DND-41 (cell line): ENCODE results near the gene BCL2A1.
A peak's percentile ranks its signal among the peaks of the same experiment; 100 is the strongest.

Experiments used
- ATAC-seq: fragments of 200-7000 bp; cut with Tn5 transposase; 3 replicates; pipeline ENCODE4 v1.9.1; 2021; ENCODE audit warnings: low read depth; ENCODE audit not compliant: insufficient read depth
- DNase-seq: peaks from one replicate; pipeline ENCODE4 v3.0.0-alpha.2; 2020
- H2AFZ ChIP-seq: 2 replicates; pipeline ENCODE4 v1.6.0; 2012; ENCODE audit warnings: low read depth, low read length
- H3K27ac ChIP-seq: 2 replicates; pipeline ENCODE4 v1.5.1; 2012; ENCODE audit warnings: low read length, inconsistent platforms
- H3K27me3 ChIP-seq: fragments of 200-600 bp; sonication (generic); 2 replicates; pipeline ENCODE4 v1.6.0; 2012; ENCODE audit warnings: low read length, mild to moderate bottlenecking, inconsistent platforms; ENCODE audit not compliant: insufficient read depth, poor library complexity
- H3K36me3 ChIP-seq: 2 replicates; pipeline ENCODE4 v1.5.1; 2012; ENCODE audit warnings: low read length, inconsistent platforms; ENCODE audit not compliant: insufficient read depth
- H3K4me1 ChIP-seq: 2 replicates; pipeline ENCODE4 v1.5.1; 2012; ENCODE audit warnings: mild to moderate bottlenecking, low read length; ENCODE audit not compliant: insufficient read depth
- H3K4me2 ChIP-seq: 2 replicates; pipeline ENCODE4 v1.6.0; 2012; ENCODE audit warnings: mild to moderate bottlenecking, moderate library complexity, low read length, inconsistent platforms; ENCODE audit not compliant: insufficient read depth
- H3K4me3 ChIP-seq, 2 experiments: fragments of 200-600 bp in 1 of 2; shearing (Covaris generic) in 1 of 2; 2 replicates each; pipeline ENCODE4 v1.5.1; 2012 to 2016; ENCODE audit warnings: inconsistent platforms in 2 of 2, low read length in 2 of 2, mild to moderate bottlenecking in 2 of 2, low read depth in 1 of 2, moderate library complexity in 1 of 2
- H3K79me2 ChIP-seq: 2 replicates; pipeline ENCODE4 v1.6.0; 2012; ENCODE audit warnings: low read length, inconsistent platforms; ENCODE audit not compliant: insufficient read depth
- H3K9ac ChIP-seq: 2 replicates; pipeline ENCODE4 v1.6.0; 2012; ENCODE audit warnings: low read depth, mild to moderate bottlenecking, inconsistent platforms, low read length, moderate library complexity
- H3K9me3 ChIP-seq: 2 replicates; pipeline ENCODE4 v1.5.1; 2012; ENCODE audit warnings: low read length, moderate library complexity, mild to moderate bottlenecking, inconsistent platforms; ENCODE audit not compliant: insufficient read depth, severe bottlenecking
- H4K20me1 ChIP-seq: 2 replicates; pipeline ENCODE4 v1.6.0; 2012; ENCODE audit warnings: low read length; ENCODE audit not compliant: insufficient read depth
- EZH2 ChIP-seq: IDR thresholded peaks from 3 replicates; pipeline ENCODE4 v1.6.1; 2012; ENCODE audit warnings: borderline replicate concordance, low read depth, mild to moderate bottlenecking, moderate library complexity, low read length, inconsistent platforms; ENCODE audit not compliant: severe bottlenecking
- TF ChIP-seq, protein P1 (sequence below): IDR thresholded peaks from 2 replicates; pipeline ENCODE4 v1.5.1; 2012; ENCODE audit warnings: borderline replicate concordance, low read length, moderate library complexity, mild to moderate bottlenecking; ENCODE audit not compliant: poor library complexity, severe bottlenecking; ENCODE audit errors: extremely low read depth

Gene BCL2A1

DNA sequence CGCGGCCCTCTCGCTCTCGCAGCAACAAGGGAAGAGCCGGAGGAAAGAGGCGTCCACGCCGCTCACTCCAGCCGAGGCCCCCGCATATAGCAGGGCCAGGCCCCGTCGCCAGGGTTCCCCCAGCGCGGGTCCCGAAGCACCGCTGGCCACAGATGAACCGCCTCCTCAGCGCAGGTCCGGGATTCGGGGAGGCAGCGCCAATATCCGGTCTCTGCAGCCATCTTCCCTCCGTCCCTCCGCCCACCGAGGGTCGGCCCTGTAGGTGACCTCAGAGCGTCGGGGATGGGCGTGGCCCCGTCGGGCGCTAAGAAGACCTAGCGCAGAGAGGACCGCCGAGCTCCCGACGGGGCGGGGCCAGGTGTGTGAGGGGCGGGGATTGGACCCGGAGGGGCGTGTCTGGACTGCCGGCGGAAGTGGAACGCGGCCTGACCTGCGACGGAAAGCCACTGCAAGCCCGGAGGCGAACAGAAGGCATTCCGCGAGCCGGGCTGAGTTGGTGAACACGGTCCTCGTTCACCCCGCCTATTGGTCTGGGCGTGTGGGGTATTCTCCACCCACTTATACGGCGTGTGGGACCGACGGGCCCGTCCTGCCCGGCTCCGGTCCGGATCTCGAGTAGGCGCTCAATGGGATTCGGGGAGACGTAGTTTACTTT is 47.4 kb downstream of the BCL2A1 start:
- H3K9me3 ChIP-seq, result peaks cover 27% of the 10 kb centered on the region
- H3K4me3 ChIP-seq, result peak overlapping the region; percentile 79; a peak in 3 of 4 replicates
- no peaks in the 10 kb centered on the region for H3K27me3 ChIP-seq
- peak overlapping the region; percentile 93 for H2AFZ ChIP-seq
- H3K27ac ChIP-seq, result peak overlapping the region; percentile 85
- DNase-seq, result peak; percentile 97
- peak overlapping the region; percentile 88 for H3K4me2 ChIP-seq
- H3K4me1 ChIP-seq, result peaks cover 17% of the 10 kb centered on the region
- peak overlapping the region; percentile 88 for H3K9ac ChIP-seq
- H4K20me1 ChIP-seq, result no peaks in the 10 kb centered on the region
- peak; percentile 91 for ATAC-seq
- peaks cover 29% of the 10 kb centered on the region for H3K79me2 ChIP-seq
- H3K36me3 ChIP-seq, result peaks cover 31% of the 10 kb centered on the region
- TF ChIP-seq, protein P1, sequence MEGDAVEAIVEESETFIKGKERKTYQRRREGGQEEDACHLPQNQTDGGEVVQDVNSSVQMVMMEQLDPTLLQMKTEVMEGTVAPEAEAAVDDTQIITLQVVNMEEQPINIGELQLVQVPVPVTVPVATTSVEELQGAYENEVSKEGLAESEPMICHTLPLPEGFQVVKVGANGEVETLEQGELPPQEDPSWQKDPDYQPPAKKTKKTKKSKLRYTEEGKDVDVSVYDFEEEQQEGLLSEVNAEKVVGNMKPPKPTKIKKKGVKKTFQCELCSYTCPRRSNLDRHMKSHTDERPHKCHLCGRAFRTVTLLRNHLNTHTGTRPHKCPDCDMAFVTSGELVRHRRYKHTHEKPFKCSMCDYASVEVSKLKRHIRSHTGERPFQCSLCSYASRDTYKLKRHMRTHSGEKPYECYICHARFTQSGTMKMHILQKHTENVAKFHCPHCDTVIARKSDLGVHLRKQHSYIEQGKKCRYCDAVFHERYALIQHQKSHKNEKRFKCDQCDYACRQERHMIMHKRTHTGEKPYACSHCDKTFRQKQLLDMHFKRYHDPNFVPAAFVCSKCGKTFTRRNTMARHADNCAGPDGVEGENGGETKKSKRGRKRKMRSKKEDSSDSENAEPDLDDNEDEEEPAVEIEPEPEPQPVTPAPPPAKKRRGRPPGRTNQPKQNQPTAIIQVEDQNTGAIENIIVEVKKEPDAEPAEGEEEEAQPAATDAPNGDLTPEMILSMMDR, result no peak
- no peak for TF ChIP-seq EZH2

DNA sequence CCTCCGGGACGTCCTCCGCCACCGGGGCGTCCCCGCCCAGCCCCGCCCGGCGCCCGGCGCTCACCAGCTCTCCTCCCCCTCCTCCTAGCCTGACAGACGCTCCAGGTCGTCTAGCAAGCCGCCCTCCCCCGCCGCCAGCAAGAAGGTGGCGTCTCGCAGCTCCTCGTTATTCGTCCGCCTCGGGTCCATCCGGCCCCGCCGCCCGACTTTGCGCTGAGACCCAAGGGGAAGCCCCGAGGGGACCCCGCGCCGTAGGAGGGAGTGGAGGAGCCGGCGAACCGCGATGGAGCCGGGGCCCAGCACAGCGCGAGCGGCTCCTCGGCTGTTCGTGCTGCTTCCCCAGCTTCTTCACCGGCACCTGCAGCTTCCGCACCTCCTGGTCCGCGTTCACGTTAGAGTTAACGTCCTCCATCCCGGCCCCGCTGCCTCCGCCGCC is 47.9 kb downstream of the BCL2A1 start:
- Histone ChIP-seq H3K27ac (peak overlapping the region; percentile 82), H2AFZ (peak overlapping the region; percentile 93), H3K9me3 (peaks cover 27% of the 10 kb centered on the region), H3K27me3 (no peaks in the 10 kb centered on the region), H4K20me1 (no peaks in the 10 kb centered on the region), H3K4me3 (peak overlapping the region; percentile 79; a peak in 3 of 4 replicates), H3K36me3 (peaks cover 31% of the 10 kb centered on the region), H3K4me1 (peaks cover 17% of the 10 kb centered on the region), H3K79me2 (peaks cover 29% of the 10 kb centered on the region), H3K9ac (peak overlapping the region; percentile 88), H3K4me2 (peak overlapping the region; percentile 88)
- TF ChIP-seq EZH2, result no peak
- ATAC-seq (peak; percentile 58), DNase-seq (peak; percentile 69)

DNA sequence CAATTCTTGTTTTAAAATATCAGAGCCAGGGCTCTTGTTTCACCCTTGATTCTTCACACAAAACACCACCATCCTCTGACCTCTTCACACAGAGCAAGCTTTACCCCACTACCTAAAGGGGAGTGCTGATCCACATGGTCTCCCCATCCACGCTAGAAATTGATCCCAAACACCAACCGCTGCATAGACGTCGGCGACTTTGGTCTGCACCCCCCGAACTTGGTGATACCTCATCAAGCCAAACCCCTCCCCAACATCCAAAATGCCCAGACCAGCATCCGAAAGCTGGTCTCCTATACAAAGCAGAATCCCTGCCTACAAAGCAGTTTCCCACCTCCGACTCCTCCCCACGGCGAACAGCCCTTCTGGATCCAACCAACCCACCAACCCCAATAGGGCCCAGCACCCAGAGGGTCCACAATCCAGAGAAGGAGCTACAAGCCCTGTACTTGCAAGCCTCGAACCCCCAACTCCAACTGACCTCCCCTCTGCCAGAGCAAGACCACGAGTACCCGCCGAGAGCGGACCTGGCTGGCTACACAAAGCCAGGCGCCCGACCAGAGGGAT is 48.4 kb downstream of the BCL2A1 start:
- Histone ChIP-seq H3K4me3 (peak overlapping the region; percentile 79; a peak in 3 of 4 replicates), H3K36me3 (peaks cover 31% of the 10 kb centered on the region), H3K9ac (peak overlapping the region; percentile 88), H3K27ac (peak overlapping the region; percentile 82), H3K9me3 (peaks cover 27% of the 10 kb centered on the region), H3K27me3 (no peaks in the 10 kb centered on the region), H3K4me1 (peaks cover 17% of the 10 kb centered on the region), H2AFZ (peak overlapping the region; percentile 93), H3K4me2 (peak overlapping the region; percentile 88), H3K79me2 (peaks cover 29% of the 10 kb centered on the region), H4K20me1 (no peaks in the 10 kb centered on the region)
- ATAC-seq, result no peak
- DNase-seq, result no peak
- TF ChIP-seq, protein P1, result no peak
- TF ChIP-seq EZH2, result no peak
